Measurements from ENCODE around the gene POTEB2.
"Not testable (repeated sequence)": the region's sequence is repeated elsewhere in the genome, so short reads cannot be mapped to it uniquely, and the experiment has no call there.

POTEB2 gene

DNA sequence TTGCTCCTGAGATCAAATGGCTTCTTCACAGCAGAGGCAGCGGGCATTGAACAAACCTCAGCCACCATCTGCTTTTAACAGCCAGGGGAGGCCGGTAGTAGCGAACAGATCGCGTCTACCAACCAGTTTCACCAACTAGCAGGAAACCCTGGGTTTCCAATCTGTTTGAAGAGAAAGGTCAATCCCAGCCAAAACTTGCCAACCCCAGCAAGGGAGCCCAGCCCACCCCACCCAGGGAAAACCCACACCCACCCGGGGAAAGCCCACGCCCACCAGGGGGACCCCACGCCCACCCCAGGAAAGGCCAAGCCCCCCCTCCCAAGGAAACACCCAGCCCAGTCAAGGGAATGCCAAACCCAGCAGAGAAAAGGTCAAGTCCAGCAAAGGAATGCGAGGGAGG, at the start of gene POTEB2:
TSS of gene POTEB2 (minus strand) at position 101 of the 400 bp plus-strand sequence. CDS start at position 68, 33 bp downstream.
- not testable (repeated sequence) for DNase-seq

DNA sequence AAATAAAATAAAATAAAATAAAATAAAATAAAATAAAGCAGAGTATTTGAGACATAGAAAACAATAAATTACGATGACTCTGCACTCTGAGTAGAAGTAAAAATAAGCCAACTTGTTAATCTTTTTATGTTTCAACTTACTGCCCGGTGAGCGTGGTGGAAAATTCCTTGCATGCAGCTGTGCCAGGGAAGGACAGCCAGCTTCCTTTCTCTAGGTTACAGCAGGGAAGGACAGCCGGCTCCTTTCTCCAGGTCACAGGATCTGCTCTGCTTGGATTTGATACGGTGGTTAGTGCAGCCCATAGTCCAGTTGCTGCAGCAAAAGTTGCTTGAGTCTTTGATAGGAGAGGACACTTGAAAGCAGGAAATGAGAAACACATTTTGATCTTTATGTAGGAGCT, 13.8 kb upstream of the POTEB2 start:
- not testable (repeated sequence) for DNase-seq

- peak; percentile 0 for DNase-seq
Observed at GRCh38 chr15:20878464-20878863, 12.3 kb upstream of the POTEB2 start.

DNA sequence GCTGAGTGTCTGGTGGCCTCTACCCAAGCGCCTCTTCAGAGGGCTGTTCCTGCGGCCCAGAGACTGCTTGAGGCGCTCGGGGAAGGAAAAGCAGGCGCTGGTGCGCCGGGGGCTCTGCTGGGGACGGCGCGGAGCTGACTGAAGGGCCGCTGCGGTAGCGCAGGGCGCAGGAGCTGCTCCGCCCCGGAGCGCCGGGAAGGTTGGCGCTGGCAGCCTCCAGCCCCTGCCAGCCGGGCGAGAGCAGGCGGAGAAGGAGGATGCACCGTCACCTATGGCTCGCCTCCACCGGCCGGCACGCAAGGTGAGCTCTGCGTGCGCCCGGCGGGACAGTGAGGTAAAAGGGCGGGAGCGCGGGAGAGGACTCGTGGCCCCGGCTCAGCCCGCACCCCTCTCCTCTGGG, 11.7 kb upstream of the POTEB2 start:
- not testable (repeated sequence) for DNase-seq

Data from hematopoietic multipotent progenitor cell treated with erythropoietin and hydrocortisone succinate and interleukin-3 and kit ligand, for 6 days (in vitro differentiated cells).